ENCODE results near the gene PIK3CG.
"Not testable (repeated sequence)": the region's sequence is repeated elsewhere in the genome, so short reads cannot be mapped to it uniquely, and the experiment has no call there.

Gene PIK3CG

DNA sequence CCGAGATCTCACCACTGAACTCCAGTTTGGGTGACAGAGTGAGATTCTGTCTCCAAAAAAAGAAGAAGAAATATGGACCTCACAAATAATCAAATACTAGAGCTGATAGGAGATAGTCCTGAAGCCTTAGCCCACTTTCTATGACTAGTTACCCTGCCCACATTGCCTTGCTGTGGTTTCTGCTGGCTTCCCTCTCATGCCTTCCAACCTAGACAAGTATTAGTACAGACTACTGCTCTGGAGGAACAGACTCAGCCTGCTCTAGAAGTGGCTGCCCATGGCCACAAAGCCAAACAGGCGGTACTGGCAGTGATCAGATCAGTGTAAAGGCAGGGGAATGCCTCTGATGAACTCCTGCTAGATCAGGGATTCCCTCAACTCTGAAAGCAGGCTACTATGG, 89.8 kb downstream of the PIK3CG start:
- no peaks in the 10 kb centered on the region for H3K36me3 Mint-ChIP-seq (ENCODE audit: low read depth)
- H3K4me3 Mint-ChIP-seq = no peak overlapping the region
- no peak overlapping the region for H3K27ac Mint-ChIP-seq
- no peaks in the 10 kb centered on the region for H3K9me3 Mint-ChIP-seq
- TF ChIP-seq, protein P1, sequence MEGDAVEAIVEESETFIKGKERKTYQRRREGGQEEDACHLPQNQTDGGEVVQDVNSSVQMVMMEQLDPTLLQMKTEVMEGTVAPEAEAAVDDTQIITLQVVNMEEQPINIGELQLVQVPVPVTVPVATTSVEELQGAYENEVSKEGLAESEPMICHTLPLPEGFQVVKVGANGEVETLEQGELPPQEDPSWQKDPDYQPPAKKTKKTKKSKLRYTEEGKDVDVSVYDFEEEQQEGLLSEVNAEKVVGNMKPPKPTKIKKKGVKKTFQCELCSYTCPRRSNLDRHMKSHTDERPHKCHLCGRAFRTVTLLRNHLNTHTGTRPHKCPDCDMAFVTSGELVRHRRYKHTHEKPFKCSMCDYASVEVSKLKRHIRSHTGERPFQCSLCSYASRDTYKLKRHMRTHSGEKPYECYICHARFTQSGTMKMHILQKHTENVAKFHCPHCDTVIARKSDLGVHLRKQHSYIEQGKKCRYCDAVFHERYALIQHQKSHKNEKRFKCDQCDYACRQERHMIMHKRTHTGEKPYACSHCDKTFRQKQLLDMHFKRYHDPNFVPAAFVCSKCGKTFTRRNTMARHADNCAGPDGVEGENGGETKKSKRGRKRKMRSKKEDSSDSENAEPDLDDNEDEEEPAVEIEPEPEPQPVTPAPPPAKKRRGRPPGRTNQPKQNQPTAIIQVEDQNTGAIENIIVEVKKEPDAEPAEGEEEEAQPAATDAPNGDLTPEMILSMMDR (IDR thresholded peaks at IDR 0.05) = no peak
- peaks cover 12% of the 10 kb centered on the region for H3K27me3 Mint-ChIP-seq (ENCODE audit: low read depth, poor library complexity)
- H3K4me1 Mint-ChIP-seq = peaks cover 12% of the 10 kb centered on the region
- no peak for DNase-seq

DNA sequence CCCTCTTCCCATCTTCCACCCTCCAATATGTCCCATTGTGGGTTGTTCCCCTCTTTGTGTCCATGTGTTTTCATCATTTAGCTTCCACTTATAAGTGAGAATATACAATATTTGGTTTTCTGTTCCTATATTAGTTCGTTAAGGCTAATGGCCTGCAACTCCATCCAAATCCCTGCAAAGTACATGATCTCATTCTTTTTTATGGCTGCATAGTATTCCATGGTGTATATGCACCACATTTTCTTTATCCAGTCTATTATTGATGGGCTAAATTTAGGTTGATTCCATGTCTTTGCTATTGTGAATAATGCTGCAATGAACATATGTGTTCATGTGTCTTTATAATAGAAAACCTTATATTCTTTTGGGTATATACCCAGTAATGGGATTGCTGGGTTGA, 90.8 kb downstream of the PIK3CG start:
- peaks cover 12% of the 10 kb centered on the region for H3K4me1 Mint-ChIP-seq
- not testable (repeated sequence) for H3K36me3 Mint-ChIP-seq (ENCODE audit: low read depth); H3K9me3 Mint-ChIP-seq; H3K27me3 Mint-ChIP-seq (ENCODE audit: low read depth, poor library complexity); H3K4me3 Mint-ChIP-seq; DNase-seq; H3K27ac Mint-ChIP-seq

All from nephron progenitor cell (in vitro differentiated cells).